Measurements from ENCODE around the gene PAM16.

The PAM16 gene

GRCh38 chr16:4370570-4371356, 19.6 kb upstream of the PAM16 start:
- DNase-seq: no peak

GRCh38 chr16:4370151-4370550, 19.0 kb upstream of the PAM16 start:
- DNase-seq: no peak

- DNase-seq: no peak
Measured at GRCh38 chr16:4369007-4369733, 18.0 kb upstream of the PAM16 start.

- no peak for DNase-seq
Measured at GRCh38 chr16:4367393-4367856, 16.3 kb upstream of the PAM16 start.

- no peak for DNase-seq
Measured at GRCh38 chr16:4366016-4366415, 14.9 kb upstream of the PAM16 start.

GRCh38 chr16:4365615-4366014, 14.5 kb upstream of the PAM16 start:
- DNase-seq: no peak

- peak in 1 of 2 donors; percentile 39 for DNase-seq
Measured at GRCh38 chr16:4365014-4365406, 13.9 kb upstream of the PAM16 start.

- no peak for DNase-seq
Measured at GRCh38 chr16:4364196-4365013, 13.3 kb upstream of the PAM16 start.

- no peak for DNase-seq
Measured at GRCh38 chr16:4362476-4363135, 11.5 kb upstream of the PAM16 start.

- DNase-seq: no peak
Measured at GRCh38 chr16:4361944-4362311, 10.8 kb upstream of the PAM16 start.

- no peak for DNase-seq
Measured at GRCh38 chr16:4361033-4361943, 10.2 kb upstream of the PAM16 start.

- no peak for DNase-seq
Measured at GRCh38 chr16:4360538-4361021, 9.5 kb upstream of the PAM16 start.

GRCh38 chr16:4359914-4360313, 8.8 kb upstream of the PAM16 start:
- DNase-seq: no peak

GRCh38 chr16:4358831-4359561, 7.9 kb upstream of the PAM16 start:
- DNase-seq: peak; percentile 51 to 71

GRCh38 chr16:4358236-4358635, 7.1 kb upstream of the PAM16 start:
- DNase-seq: no peak

- DNase-seq: no peak
Measured at GRCh38 chr16:4356820-4357219, 5.7 kb upstream of the PAM16 start.

- no peak for DNase-seq
Measured at GRCh38 chr16:4354512-4355409, 3.6 kb upstream of the PAM16 start.

- DNase-seq: no peak
Measured at GRCh38 chr16:4353675-4354074, 2.6 kb upstream of the PAM16 start.

- DNase-seq: no peak
Measured at GRCh38 chr16:4352843-4353242, 1.7 kb upstream of the PAM16 start.

GRCh38 chr16:4351880-4352279, 759 bp upstream of the PAM16 start:
- no peak for DNase-seq
